Measurements from ENCODE around the gene OPTN.

DNA sequence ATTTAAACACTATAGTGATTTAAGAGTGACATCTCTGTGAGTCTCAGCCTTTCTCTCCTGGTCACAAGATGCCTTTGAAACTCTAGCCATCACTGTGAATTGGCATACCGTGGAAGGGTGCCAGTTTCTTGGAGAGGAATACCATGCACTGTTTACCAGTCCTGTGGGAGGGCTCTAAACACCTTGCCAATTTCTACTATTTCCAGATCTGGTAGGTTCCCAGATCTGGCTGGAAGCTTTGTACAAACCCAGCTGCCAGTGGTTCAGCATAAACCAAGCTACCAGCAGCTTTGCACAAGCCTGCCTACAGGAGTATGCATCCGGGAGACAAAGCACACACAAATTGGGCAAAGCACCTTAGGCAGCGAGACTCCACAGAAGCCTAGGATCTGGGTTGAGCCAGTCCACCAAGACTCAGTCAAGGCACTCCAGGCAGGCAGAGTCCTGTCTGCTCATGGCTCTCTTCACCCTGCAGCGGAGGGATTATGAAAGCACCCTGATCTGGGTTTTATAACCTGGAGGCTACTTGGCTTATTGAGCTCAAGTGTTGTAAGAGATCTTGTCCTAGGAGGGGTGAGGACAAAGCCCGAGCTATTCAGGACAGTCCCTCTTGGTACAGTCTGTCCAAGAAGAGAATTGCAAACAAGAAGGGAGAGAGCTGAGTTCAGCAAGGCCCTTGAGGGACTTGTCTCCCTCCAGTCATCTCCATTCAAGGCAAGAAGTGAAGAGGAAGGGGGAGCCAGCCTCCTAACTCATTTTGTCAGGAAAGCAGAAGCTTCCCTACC is 85.0 kb downstream of the OPTN start:
- TF ChIP-seq, protein P1, sequence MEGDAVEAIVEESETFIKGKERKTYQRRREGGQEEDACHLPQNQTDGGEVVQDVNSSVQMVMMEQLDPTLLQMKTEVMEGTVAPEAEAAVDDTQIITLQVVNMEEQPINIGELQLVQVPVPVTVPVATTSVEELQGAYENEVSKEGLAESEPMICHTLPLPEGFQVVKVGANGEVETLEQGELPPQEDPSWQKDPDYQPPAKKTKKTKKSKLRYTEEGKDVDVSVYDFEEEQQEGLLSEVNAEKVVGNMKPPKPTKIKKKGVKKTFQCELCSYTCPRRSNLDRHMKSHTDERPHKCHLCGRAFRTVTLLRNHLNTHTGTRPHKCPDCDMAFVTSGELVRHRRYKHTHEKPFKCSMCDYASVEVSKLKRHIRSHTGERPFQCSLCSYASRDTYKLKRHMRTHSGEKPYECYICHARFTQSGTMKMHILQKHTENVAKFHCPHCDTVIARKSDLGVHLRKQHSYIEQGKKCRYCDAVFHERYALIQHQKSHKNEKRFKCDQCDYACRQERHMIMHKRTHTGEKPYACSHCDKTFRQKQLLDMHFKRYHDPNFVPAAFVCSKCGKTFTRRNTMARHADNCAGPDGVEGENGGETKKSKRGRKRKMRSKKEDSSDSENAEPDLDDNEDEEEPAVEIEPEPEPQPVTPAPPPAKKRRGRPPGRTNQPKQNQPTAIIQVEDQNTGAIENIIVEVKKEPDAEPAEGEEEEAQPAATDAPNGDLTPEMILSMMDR (IDR thresholded peaks at IDR 0.05), result no peak
- TF ChIP-seq POLR2AphosphoS5 (IDR thresholded peaks at IDR 0.05), result no peak

Data from gastroesophageal sphincter (tissue), 3 donors.